K562 (cell line): Measurements from ENCODE around the gene CEMP1. TPM values are rescaled to one million over a fixed set of nuclear protein-coding genes. Genes with fewer than 3 reads are reported as not detected.

Experiments used
- CC2D1A ChIP-seq: fragments of 450-650 bp; IDR thresholded peaks from 2 replicates; pipeline ENCODE4 v1.6.1; 2017; ENCODE audit warnings: mild to moderate bottlenecking
- CXXC5 ChIP-seq: fragments of 250-450 bp; sonication (Bioruptor Pico); IDR thresholded peaks from 2 replicates; pipeline ENCODE4 v1.8.0; 2022; ENCODE audit warnings: inconsistent platforms, mild to moderate bottlenecking, moderate library complexity
- EGR1 ChIP-seq: fragments of 450-650 bp; conservative IDR thresholded peaks from 2 replicates; pipeline ENCODE4 v1.6.1; 2017; ENCODE audit warnings: mild to moderate bottlenecking
- ERF ChIP-seq: fragments of 450-650 bp; formaldehyde crosslinking; IDR thresholded peaks from 2 replicates; pipeline ENCODE4 v1.4.0; 2020; ENCODE audit warnings: mild to moderate bottlenecking, mixed read lengths
- HDAC1 ChIP-seq, 2 experiments: fragments of 450-650 bp; IDR thresholded peaks; 2 replicates each; pipeline ENCODE4 v1.6.1; 2016 to 2017; ENCODE audit warnings: inconsistent platforms in 1 of 2, mild to moderate bottlenecking in 1 of 2, moderate library complexity in 1 of 2
- NFIC ChIP-seq: fragments of 450-650 bp; IDR thresholded peaks from 2 replicates; pipeline ENCODE4 v1.6.1; 2017; ENCODE audit warnings: mild to moderate bottlenecking, inconsistent platforms
- RFX7 ChIP-seq: fragments of 250-450 bp; sonication (Bioruptor Pico); IDR thresholded peaks from 2 replicates; pipeline ENCODE4 v1.5.1; 2021; ENCODE audit warnings: mild to moderate bottlenecking
- SIN3A ChIP-seq, 2 experiments: fragments of 150-350 bp in 1 of 2; IDR thresholded peaks; 2 replicates each; pipeline ENCODE4 v1.6.1; 2011 to 2016; ENCODE audit warnings: borderline replicate concordance in 2 of 2, low read depth in 2 of 2, low read length in 2 of 2, mild to moderate bottlenecking in 2 of 2, moderate library complexity in 2 of 2; ENCODE audit not compliant: control insufficient read depth in 1 of 2
- SMAD2 ChIP-seq: fragments of 150-350 bp; IDR thresholded peaks from 2 replicates; pipeline ENCODE4 v1.6.1; 2014; ENCODE audit warnings: low read depth, mild to moderate bottlenecking, low read length
- TCF7 ChIP-seq: sonication (generic); IDR thresholded peaks from 2 replicates; pipeline ENCODE4 v1.6.1; 2016; ENCODE audit warnings: antibody characterized with exemption, borderline replicate concordance
- TSC22D4 ChIP-seq: fragments of 450-650 bp; IDR thresholded peaks from 2 replicates; pipeline ENCODE4 v1.6.1; 2016; ENCODE audit warnings: missing genetic modification characterization, missing biosample characterization, control low read depth
- UBTF ChIP-seq, 2 experiments: IDR thresholded peaks; 2 replicates each; pipeline ENCODE4 v1.6.1; 2012; ENCODE audit warnings: improper control_type of control experiment in 2 of 2, low read depth in 2 of 2, low read length in 2 of 2, borderline replicate concordance in 1 of 2
- ZFX ChIP-seq: sonication (generic); formaldehyde crosslinking; IDR thresholded peaks from 2 replicates; pipeline ENCODE4 v1.8.0; 2022; ENCODE audit warnings: mild to moderate bottlenecking, missing genetic modification reagents, moderate library complexity
- ZNF184 ChIP-seq: sonication (generic); formaldehyde crosslinking; IDR thresholded peaks from 2 replicates; pipeline ENCODE4 v1.5.0; 2020; ENCODE audit warnings: missing genetic modification reagents
- polyA plus RNA-seq, 8 experiments: library from polyadenylated mRNA; depleted of rRNA in 4 of 8; stranded (reverse) in 5 of 8; unstranded in 3 of 8; fragments of >200 nt; fragmentation: Nextera tagmentation in 2 of 8; fragmentation: Illumina TruSeq in 1 of 8; extraction: Ambion mirVana in 2 of 8; extraction: Trizol in 1 of 8; gene quantifications; 2 replicates each; pipeline versions ENCODE4 v1.2.1 to v1.2.3, GENCODE V29; 2011 to 2014; ENCODE audit warnings: inconsistent platforms in 1 of 8, missing spikeins in 1 of 8
- total RNA-seq, 7 experiments: library from RNA; depleted of rRNA in 6 of 7; stranded (reverse); fragments of >200 nt in 6 of 7; fragmentation: Illumina TruSeq in 2 of 7; extraction: Trizol in 2 of 7; gene quantifications; 2 replicates each; pipeline versions ENCODE4 v1.2.1 to v1.2.3, GENCODE V29; 2011 to 2021; ENCODE audit warnings: low replicate concordance in 1 of 7
- TF ChIP-seq, protein P1 (sequence below): fragments of 250-450 bp; sonication (Bioruptor Pico); IDR thresholded peaks from 2 replicates; pipeline ENCODE4 v1.9.0; 2021; ENCODE audit warnings: mild to moderate bottlenecking
- TF ChIP-seq, protein P2 (sequence below): IDR thresholded peaks from 2 replicates; pipeline ENCODE4 v1.6.1; 2011; ENCODE audit not compliant: insufficient read length; ENCODE audit errors: extremely low read depth

CEMP1 gene
- total and polyA plus RNA-seq, 9 of the 15 experiments (the other 6 are each of a cell fraction or from before 2014, with no cell fraction given), result 0.05 to 0.45 TPM; not detected in 7

GRCh38 chr16:2520097-2520783, 11.0 kb downstream of the CEMP1 start, which contains the start of gene AMDHD2 (continued):
- TF ChIP-seq EGR1 (no peak; the same call in 1 of the 2 replicates), UBTF (IDR thresholded peaks at IDR 0.05; ENCODE audit: borderline replicate concordance in 1 of 2, low read depth in 2 of 2, low read length in 2 of 2) (peak in 1 of 2 experiments; percentile 17; a peak in 1 of 4 replicates), CC2D1A (no peak), ZNF184 (CRISPR knock-in tag) (no peak), NFIC (no peak), SMAD2 (no peak), CXXC5 (peak; percentile 78), HDAC1 (IDR thresholded peaks at IDR 0.05) (peak in 1 of 2 experiments; percentile 85; a peak in 2 of 4 replicates), SIN3A (IDR thresholded peaks at IDR 0.05; ENCODE audit: borderline replicate concordance in 2 of 2, control insufficient read depth in 1 of 2, low read depth in 2 of 2, low read length in 2 of 2) (peak; percentile 81 to 98; a peak in 3 of 4 replicates), TSC22D4 (tag) (no peak), ERF (0 out of 2 replicates have a peak, but pooled peaks have one; percentile 50), ZFX (CRISPR knock-in tag) (peak; percentile 24), TCF7 (no peak; the same call in 1 of the 2 replicates), RFX7 (CRISPR knock-in tag) (no peak)
- TF ChIP-seq, protein P1, sequence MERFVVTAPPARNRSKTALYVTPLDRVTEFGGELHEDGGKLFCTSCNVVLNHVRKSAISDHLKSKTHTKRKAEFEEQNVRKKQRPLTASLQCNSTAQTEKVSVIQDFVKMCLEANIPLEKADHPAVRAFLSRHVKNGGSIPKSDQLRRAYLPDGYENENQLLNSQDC (CRISPR knock-in tag), result 0 out of 2 replicates have a peak, but pooled peaks have one; percentile 11
- TF ChIP-seq, protein P2, sequence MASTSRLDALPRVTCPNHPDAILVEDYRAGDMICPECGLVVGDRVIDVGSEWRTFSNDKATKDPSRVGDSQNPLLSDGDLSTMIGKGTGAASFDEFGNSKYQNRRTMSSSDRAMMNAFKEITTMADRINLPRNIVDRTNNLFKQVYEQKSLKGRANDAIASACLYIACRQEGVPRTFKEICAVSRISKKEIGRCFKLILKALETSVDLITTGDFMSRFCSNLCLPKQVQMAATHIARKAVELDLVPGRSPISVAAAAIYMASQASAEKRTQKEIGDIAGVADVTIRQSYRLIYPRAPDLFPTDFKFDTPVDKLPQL, result no peak
